Body of pancreas (tissue), 4 donors: ENCODE measurements around the gene ACVR2A.

ENCODE experiments used
- CTCF ChIP-seq, 7 experiments: fragments of 450-650 bp in 4 of 7; fragments of 200-600 bp in 3 of 7; sonication (generic) in 3 of 7; IDR thresholded peaks; one replicate each; pipeline ENCODE4 v1.5.1; 2016 to 2019; ENCODE audit warnings: antibody characterized with exemption in 7 of 7
- POLR2A ChIP-seq, 3 donors: fragments of 450-650 bp; IDR thresholded peaks; one replicate each; pipeline ENCODE4 v1.6.1; 2016; ENCODE audit warnings: antibody characterized with exemption in 3 of 3, mild to moderate bottlenecking in 2 of 3

GRCh38 chr2:147810883-147811765, 33.7 kb upstream of the ACVR2A start:
- TF ChIP-seq CTCF (IDR thresholded peaks at IDR 0.05) (no peak), POLR2A (IDR thresholded peaks at IDR 0.05) (no peak)
